ENCODE data around the gene ZNF74.

DNA sequence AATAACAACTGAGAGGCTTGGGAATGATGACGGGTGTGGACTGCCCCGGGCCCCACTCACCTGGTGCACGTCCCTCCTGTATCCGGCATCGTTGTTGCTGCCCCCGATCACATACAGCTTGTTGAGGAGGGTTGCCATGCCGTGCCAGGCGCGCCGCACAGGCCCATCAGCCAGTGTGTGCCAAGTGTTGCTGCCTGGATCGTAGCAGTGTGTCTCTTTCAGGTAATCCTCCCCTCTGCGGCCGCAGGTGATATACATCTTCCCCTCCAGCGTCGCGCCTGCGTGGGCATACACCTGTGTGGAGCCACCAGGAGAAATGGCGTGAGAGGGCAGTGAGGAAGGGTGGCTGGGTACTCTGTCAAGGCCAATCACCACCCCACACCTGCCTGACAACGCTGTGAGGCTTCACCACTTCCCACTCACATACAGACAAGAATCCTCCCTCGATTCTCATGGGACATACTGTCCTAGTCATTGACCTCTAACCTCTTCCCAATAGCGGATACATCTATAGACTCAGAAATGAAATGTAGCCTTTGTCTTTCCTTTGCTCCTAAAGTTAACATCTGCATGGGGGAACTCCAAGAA, 52.5 kb downstream of the ZNF74 start:
- TF ChIP-seq PPARA (CRISPR knock-in tag; IDR thresholded peaks at IDR 0.05; ENCODE audit: borderline replicate concordance) (no peak), ISL1 (CRISPR knock-in tag; IDR thresholded peaks at IDR 0.05) (no peak), RARB (CRISPR knock-in tag; IDR thresholded peaks at IDR 0.05) (no peak), ZNF565 (CRISPR knock-in tag; conservative IDR thresholded peaks at IDR 0.05; ENCODE audit: low read depth) (no peak), OSR1 (CRISPR knock-in tag; IDR thresholded peaks at IDR 0.05) (no peak), ZNF8 (CRISPR knock-in tag; IDR thresholded peaks at IDR 0.05) (no peak), TOX (CRISPR knock-in tag; IDR thresholded peaks at IDR 0.05; ENCODE audit: borderline replicate concordance) (no peak), CSDC2 (CRISPR knock-in tag; IDR thresholded peaks at IDR 0.05) (no peak)
- TF ChIP-seq, protein P1, sequence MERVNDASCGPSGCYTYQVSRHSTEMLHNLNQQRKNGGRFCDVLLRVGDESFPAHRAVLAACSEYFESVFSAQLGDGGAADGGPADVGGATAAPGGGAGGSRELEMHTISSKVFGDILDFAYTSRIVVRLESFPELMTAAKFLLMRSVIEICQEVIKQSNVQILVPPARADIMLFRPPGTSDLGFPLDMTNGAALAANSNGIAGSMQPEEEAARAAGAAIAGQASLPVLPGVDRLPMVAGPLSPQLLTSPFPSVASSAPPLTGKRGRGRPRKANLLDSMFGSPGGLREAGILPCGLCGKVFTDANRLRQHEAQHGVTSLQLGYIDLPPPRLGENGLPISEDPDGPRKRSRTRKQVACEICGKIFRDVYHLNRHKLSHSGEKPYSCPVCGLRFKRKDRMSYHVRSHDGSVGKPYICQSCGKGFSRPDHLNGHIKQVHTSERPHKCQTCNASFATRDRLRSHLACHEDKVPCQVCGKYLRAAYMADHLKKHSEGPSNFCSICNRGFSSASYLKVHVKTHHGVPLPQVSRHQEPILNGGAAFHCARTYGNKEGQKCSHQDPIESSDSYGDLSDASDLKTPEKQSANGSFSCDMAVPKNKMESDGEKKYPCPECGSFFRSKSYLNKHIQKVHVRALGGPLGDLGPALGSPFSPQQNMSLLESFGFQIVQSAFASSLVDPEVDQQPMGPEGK (CRISPR knock-in tag; IDR thresholded peaks at IDR 0.05; ENCODE audit: borderline replicate concordance): no peak
- TF ChIP-seq, protein P2, sequence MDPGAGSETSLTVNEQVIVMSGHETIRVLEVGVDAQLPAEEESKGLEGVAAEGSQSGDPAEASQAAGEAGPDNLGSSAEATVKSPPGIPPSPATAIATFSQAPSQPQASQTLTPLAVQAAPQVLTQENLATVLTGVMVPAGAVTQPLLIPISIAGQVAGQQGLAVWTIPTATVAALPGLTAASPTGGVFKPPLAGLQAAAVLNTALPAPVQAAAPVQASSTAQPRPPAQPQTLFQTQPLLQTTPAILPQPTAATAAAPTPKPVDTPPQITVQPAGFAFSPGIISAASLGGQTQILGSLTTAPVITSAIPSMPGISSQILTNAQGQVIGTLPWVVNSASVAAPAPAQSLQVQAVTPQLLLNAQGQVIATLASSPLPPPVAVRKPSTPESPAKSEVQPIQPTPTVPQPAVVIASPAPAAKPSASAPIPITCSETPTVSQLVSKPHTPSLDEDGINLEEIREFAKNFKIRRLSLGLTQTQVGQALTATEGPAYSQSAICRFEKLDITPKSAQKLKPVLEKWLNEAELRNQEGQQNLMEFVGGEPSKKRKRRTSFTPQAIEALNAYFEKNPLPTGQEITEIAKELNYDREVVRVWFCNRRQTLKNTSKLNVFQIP (CRISPR knock-in tag; IDR thresholded peaks at IDR 0.05; ENCODE audit: borderline replicate concordance, low read depth): no peak
- TF ChIP-seq, protein P3, sequence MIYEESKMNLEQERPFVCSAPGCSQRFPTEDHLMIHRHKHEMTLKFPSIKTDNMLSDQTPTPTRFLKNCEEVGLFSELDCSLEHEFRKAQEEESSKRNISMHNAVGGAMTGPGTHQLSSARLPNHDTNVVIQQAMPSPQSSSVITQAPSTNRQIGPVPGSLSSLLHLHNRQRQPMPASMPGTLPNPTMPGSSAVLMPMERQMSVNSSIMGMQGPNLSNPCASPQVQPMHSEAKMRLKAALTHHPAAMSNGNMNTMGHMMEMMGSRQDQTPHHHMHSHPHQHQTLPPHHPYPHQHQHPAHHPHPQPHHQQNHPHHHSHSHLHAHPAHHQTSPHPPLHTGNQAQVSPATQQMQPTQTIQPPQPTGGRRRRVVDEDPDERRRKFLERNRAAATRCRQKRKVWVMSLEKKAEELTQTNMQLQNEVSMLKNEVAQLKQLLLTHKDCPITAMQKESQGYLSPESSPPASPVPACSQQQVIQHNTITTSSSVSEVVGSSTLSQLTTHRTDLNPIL (CRISPR knock-in tag; IDR thresholded peaks at IDR 0.05; ENCODE audit: low read depth): no peak
- TF ChIP-seq, protein P4, sequence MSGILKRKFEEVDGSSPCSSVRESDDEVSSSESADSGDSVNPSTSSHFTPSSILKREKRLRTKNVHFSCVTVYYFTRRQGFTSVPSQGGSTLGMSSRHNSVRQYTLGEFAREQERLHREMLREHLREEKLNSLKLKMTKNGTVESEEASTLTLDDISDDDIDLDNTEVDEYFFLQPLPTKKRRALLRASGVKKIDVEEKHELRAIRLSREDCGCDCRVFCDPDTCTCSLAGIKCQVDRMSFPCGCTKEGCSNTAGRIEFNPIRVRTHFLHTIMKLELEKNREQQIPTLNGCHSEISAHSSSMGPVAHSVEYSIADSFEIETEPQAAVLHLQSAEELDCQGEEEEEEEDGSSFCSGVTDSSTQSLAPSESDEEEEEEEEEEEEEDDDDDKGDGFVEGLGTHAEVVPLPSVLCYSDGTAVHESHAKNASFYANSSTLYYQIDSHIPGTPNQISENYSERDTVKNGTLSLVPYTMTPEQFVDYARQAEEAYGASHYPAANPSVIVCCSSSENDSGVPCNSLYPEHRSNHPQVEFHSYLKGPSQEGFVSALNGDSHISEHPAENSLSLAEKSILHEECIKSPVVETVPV (CRISPR knock-in tag; IDR thresholded peaks at IDR 0.05): no peak
